RWPE1 (cell line): Measurements from ENCODE around the gene FOXP4.

ENCODE experiments used
- CTCF ChIA-PET: fragments of 350-600 bp; sonication (Branson Sonifier 250); formaldehyde crosslinking; extraction: SDS; loops from one replicate; lab custom pipeline; 2021; lab: Yijun Ruan, JAX
- POLR2A ChIA-PET: fragments of 400-600 bp; formaldehyde crosslinking; extraction: SDS; loops from one replicate; lab custom pipeline; 2020; ENCODE audit warnings: antibody characterized with exemption; ENCODE audit not compliant: low non-redundant PET; lab: Yijun Ruan, JAX
- DNase-seq: peaks from one replicate; pipeline ENCODE4 v3.0.0; 2012; ENCODE audit warnings: low spot score
- H3K27ac ChIP-seq: fragments of 450-650 bp; 2 replicates; pipeline ENCODE4 v1.5.1; 2017
- TF ChIP-seq, protein P1 (sequence below): fragments of 450-650 bp; conservative IDR thresholded peaks from 2 replicates; pipeline ENCODE4 v1.5.1; 2017; ENCODE audit warnings: low read depth, mild to moderate bottlenecking

Gene FOXP4

DNA sequence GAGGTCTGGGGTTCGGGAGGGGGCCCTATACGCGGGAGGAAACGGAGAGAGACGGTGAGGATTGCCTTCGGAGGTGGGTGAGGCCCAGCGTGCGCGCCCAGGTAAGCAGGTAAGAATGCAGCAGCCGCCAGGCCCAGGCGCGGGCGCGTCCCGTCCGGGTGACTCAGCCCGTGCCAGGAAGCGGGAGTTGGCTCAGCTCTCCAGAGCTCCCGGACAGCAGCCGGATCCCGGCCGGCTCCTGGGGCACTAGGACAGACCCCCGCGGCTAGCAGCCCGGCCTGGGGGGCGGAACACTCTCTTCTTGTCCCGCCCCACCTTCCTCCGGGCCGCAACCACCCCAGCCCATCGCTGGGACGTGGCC, 90.6 kb downstream of the FOXP4 start:
- ChIA-PET POLR2A (interaction anchor here (0.6 to 1.5 kb wide), 4 partner anchors 10 to 89 kb away, joined by 3 to 11 read pairs (median 4); no protein-coding TSS in a partner anchor), CTCF (interaction anchor here (1.1 kb wide), 1 partner anchor 34 kb away, joined by 4 read pairs; no protein-coding TSS in a partner anchor)
- TF ChIP-seq, protein P1, sequence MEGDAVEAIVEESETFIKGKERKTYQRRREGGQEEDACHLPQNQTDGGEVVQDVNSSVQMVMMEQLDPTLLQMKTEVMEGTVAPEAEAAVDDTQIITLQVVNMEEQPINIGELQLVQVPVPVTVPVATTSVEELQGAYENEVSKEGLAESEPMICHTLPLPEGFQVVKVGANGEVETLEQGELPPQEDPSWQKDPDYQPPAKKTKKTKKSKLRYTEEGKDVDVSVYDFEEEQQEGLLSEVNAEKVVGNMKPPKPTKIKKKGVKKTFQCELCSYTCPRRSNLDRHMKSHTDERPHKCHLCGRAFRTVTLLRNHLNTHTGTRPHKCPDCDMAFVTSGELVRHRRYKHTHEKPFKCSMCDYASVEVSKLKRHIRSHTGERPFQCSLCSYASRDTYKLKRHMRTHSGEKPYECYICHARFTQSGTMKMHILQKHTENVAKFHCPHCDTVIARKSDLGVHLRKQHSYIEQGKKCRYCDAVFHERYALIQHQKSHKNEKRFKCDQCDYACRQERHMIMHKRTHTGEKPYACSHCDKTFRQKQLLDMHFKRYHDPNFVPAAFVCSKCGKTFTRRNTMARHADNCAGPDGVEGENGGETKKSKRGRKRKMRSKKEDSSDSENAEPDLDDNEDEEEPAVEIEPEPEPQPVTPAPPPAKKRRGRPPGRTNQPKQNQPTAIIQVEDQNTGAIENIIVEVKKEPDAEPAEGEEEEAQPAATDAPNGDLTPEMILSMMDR = no peak
- H3K27ac ChIP-seq = peak overlapping the region; percentile 85
- DNase-seq = peak; percentile 92

DNA sequence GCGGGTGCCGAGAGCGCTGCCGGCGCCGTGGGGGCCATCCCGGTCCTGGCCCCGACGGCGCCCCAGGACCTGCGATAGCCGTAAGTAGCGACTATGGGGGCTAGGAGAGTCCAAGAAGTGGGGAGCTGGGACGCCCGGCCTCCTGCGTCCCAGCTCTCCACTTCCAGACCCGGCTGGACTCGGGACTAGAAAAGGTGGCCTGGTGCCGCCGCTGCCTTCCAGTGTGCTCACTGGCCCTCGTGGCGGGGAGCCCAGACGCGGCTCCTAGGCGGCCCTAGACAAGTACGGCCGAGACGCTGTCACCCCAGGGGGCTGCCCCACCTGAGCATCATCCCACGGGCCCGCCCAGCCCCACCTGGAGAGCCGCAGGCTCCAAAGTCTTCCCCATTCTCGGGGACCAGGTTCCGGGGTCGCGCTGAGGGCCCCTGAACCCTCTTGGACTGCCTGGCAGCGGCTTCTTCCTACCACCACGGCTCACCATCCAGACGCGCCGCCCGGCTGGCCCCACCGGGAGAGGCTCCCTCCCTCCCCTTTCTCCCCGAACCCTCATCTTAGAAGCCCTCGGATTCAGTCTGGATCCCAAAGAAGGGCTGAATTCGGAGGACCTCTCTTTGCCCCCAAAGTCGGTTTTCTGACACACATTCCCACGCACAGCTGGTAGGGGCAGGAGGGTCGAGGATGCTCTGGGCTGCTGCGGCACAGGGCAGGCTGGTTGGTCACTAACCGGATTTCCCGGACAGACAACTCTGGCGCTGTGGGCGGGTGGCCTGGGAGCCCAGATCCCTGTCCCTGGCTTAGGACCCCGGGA, 91.2 kb downstream of the FOXP4 start:
- ChIA-PET CTCF (no interaction called here), POLR2A (interaction anchor here (0.7 to 1.5 kb wide), 2 partner anchors 10 to 12 kb away, joined by 4 to 11 read pairs; no protein-coding TSS in a partner anchor)
- peak; percentile 34 for DNase-seq

GRCh38 chr6:41638002-41638934, 92.1 kb downstream of the FOXP4 start, which contains the start of gene MDFI:
Gene MDFI (plus strand): TSS chr6:41638468. CDS start chr6:41638750, 282 bp downstream.
- no peak for DNase-seq
- peak within 1 kb of the TSS; percentile 85 for H3K27ac ChIP-seq
- ChIA-PET CTCF (no interaction called here), POLR2A (no interaction called here)
- TF ChIP-seq, protein P1 = no peak

More for the DNA sequence above, 91.2 kb downstream of the FOXP4 start:
- TF ChIP-seq, protein P1 = no peak
- peak overlapping the region; percentile 85 for H3K27ac ChIP-seq

- ChIA-PET POLR2A (no interaction called here), CTCF (no interaction called here)
- no peak for DNase-seq
- TF ChIP-seq, protein P1 = no peak
- peak overlapping the region; percentile 85 for H3K27ac ChIP-seq
Measured at GRCh38 chr6:41638935-41639808, 93.0 kb downstream of the FOXP4 start.

GRCh38 chr6:41639809-41640371, 93.7 kb downstream of the FOXP4 start:
- DNase-seq = no peak
- peak overlapping the region; percentile 85 for H3K27ac ChIP-seq
- ChIA-PET CTCF (no interaction called here), POLR2A (no interaction called here)
- TF ChIP-seq, protein P1 = no peak
